GM12875 (cell line): Measurements from ENCODE around the gene ADAM30.

Experiments
- H3K4me3 ChIP-seq: one replicate; pipeline ENCODE4 v1.5.1; 2011; ENCODE audit warnings: low read depth, low read length, control low read depth
- TF ChIP-seq, protein P1 (sequence below): IDR thresholded peaks from 2 replicates; pipeline ENCODE4 v1.5.1; 2011; ENCODE audit warnings: low read depth, mild to moderate bottlenecking, control low read depth, inconsistent platforms, low read length, moderate library complexity, borderline replicate concordance; ENCODE audit not compliant: insufficient read depth

ADAM30 gene

DNA sequence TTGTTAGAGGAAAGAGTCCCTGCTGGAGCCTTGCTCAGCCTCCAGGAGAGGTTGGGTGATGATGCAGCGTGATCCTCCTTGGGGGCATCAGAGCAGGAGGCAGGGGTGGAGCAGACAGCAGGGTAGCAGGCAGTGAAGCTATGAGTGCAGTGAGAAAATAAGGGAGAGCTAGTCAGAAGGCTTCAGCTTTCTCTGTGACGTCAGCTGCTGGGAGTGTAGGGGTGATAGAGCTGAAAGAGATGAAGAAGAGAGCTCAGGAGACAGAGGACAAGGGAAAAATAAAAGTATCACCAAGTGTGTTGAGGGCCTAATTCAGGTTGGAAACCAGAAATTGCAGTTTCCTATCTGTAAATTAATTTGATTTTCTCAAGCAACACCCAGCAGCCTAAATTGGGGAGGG lies 2.2 kb upstream of the ADAM30 start:
- TF ChIP-seq, protein P1, sequence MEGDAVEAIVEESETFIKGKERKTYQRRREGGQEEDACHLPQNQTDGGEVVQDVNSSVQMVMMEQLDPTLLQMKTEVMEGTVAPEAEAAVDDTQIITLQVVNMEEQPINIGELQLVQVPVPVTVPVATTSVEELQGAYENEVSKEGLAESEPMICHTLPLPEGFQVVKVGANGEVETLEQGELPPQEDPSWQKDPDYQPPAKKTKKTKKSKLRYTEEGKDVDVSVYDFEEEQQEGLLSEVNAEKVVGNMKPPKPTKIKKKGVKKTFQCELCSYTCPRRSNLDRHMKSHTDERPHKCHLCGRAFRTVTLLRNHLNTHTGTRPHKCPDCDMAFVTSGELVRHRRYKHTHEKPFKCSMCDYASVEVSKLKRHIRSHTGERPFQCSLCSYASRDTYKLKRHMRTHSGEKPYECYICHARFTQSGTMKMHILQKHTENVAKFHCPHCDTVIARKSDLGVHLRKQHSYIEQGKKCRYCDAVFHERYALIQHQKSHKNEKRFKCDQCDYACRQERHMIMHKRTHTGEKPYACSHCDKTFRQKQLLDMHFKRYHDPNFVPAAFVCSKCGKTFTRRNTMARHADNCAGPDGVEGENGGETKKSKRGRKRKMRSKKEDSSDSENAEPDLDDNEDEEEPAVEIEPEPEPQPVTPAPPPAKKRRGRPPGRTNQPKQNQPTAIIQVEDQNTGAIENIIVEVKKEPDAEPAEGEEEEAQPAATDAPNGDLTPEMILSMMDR, result no peak
- no peak overlapping the region for H3K4me3 ChIP-seq

DNA sequence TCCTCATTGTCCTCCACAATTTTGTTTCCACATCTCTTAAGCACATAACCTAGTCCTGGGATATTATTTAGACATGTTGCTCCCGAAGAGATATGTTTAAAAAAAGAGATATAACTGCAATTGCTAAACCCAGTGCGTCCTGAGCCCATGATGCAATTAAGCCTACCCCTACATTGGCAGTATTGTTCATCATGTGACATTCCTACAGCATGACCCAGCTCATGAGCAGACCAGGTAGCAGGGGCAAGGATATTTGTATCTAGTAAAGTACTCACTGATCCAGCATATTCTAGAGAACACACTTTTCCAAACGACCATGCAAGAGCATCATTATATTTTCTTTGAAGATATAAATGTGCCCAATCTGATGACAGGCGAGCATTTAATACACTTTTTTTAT lies 1.2 kb downstream of the ADAM30 start:
- TF ChIP-seq, protein P1, result no peak
- no peak overlapping the region for H3K4me3 ChIP-seq

DNA sequence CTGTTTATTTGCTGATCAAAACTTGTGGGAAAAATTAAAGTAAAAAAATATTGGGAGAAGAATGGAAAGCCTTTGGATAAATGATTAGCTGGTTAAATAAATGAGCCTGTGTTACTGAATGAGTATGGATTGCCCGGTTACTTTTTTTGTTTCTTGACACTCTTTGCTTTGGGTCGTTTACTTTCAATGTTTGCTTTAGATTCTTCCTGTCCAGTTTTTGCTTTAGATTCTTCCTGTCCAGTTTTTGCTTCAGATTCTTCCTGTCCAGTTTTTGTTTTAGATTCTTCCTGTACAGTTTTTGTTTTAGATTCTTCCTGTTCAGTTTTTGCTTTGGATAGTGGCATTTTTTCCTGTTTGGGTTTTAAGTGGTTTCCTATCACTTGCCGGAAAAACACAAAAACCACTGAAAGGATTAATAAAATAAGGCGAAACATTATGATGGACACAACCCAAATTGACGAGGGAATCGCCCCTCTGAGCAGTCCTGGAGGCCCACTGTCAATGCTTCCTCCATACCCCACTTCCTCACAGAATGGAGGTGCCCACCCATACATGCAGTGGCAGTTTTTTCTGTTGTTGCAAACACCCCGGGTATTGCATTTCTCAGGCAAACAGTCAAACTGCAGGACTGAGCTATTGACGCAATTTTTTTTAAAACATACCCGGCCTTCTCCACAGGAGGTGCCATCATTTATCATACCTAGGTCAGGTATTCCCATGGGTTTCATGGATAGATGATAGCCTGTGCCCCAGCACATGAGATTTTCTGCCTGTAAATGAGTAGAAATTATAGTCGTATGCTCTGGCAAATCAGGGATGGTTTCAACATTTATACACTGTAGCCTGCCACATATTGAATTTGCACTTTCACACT lies 2.3 kb downstream of the ADAM30 start:
- TF ChIP-seq, protein P1, result no peak
- H3K4me3 ChIP-seq, result no peak overlapping the region

DNA sequence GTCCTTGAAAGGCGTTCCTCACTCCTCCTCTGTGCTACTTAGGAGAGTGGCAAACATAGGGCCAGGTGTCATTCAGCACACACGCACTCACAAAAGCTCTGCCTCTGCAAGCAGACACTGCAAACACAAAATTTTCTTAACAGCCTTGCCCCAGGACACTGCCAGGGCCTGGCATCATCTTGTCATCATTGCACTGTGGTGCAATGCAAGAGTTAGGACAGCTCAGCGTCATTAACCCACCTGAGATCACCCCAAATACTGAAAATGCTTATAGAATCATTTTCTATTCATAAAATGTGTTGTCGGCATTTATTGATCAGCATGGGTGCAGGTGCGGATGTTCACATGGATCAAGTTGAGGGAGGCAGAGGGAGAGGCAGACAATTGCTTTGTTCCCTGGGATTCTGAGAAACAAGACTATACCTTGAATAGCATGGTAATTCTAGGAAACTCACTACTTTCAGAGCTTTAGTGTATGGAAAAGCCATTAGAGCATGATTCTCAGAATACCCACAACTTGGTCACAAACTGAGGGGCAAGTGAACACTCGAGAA lies 3.0 kb downstream of the ADAM30 start:
- TF ChIP-seq, protein P1, result no peak
- no peak overlapping the region for H3K4me3 ChIP-seq

DNA sequence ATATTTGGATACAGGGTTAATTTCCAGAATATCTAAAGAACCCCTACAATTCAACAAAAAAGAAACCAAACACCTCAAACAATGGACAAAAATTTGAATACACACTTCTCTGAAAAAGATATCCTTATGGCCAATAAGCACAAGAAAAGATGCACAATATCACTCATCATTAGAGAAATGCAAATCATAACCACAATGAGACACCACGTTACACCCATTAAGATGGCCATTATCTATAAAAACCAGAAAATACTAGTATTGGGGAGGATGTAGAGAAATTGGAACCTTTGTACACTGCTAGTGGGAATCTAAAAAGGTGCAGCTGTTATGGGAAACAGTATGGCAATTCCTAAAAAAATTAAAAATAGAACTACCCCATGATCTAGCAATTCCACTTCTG lies 4.9 kb downstream of the ADAM30 start:
- no peak overlapping the region for H3K4me3 ChIP-seq
- TF ChIP-seq, protein P1, result no peak

DNA sequence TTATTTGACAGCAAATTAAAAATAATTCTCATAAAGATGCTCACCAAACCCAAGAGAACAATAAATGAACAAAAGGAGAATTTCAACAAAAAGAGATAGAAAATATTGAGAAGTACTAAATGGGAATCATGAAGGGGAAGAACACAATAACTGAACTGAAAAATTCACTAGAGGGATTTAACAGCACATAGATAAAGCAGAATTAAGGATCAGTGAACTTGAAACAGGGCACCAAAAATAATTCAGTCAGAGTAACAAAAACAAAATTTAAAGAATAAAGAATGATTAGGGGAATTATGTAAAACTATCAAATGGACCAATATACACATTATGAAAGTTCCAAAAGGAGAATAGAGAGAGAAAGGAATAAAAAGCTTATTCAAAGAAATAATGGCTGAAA lies 7.8 kb downstream of the ADAM30 start:
- no peak overlapping the region for H3K4me3 ChIP-seq
- TF ChIP-seq, protein P1, result no peak

DNA sequence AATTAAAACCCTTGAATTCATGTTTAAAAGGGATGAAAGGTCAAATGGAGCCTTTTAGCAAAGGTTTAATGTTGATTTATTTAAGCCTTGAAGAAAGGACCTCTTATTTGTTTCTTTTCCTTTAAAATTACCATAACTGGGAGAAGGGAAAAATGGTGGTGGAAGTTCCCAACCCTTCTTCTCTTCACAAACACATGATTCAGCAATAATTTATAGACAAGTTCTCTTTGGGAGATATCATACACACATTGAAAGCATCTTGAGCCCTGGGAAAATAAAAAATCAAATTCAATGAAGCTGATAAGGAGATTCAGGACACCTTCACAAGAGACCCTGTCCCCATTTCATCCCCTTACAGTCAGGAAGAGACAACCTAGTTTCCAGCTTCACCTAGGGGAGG lies 8.9 kb downstream of the ADAM30 start:
- TF ChIP-seq, protein P1, result no peak
- H3K4me3 ChIP-seq, result no peak overlapping the region
